GM21526 (cell line): ENCODE data around the gene KCNJ12.
"Not testable (repeated sequence)": the region's sequence is repeated elsewhere in the genome, so short reads cannot be mapped to it uniquely, and the experiment has no call there.

Experiments used
- ATAC-seq: cut with Tn5 transposase; IDR thresholded peaks from one replicate; pipeline ENCODE4 v1.9.1; 2021; ENCODE audit warnings: moderate library complexity; ENCODE audit not compliant: unreplicated experiment, low FRiP score

KCNJ12 gene

DNA sequence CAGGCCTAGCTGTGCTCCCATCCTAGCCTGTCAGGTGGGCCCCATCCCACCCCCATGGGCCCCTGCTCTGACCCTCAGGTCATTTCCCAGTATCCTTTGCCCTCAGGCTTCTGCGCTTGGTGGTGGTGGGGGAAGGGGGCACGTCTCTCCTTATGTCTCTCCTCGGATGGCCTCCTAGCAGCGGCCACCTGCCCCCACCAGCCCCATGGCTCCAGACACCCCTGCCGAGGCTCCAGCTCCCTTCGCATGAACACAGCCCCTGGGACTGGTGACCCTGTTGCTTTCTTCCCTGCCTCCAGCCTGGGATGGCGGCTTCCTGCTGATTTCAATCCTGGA lies 27.3 kb upstream of the KCNJ12 start:
- ATAC-seq: not testable (repeated sequence)

DNA sequence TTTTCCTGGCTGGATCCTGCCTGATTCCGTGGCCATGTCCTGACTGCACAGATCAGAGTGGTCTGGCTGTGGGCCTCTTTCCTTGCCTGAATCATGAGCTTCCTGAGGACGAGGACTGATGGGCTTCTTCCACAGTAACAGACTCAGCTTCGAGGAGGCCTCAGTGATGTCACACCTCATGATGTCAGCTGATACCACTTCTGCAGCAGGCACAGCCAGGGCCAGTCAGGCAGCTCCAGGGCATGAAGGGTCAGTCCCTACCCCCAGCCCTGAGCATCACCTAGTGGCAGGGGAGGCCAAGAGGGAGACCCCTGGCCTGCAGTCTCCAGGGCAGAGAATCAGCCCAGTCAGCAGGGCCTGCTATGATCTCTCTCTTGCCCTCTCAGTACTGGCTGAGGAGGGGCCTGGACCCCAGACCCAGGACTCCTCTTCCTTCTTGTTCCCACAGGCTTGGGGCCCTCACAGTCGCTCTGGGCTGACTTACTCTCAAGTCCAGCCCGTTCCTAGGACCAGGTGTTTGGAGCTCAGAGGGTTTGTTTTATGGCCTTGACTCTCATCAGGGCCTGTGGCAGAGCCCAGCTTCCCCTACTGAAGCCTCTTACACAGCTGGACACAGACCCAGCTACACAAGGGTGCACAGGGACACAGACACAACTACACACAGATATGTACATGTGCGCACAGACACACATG lies 26.7 kb upstream of the KCNJ12 start:
- ATAC-seq: not testable (repeated sequence)

GRCh38 chr17:21350495-21350894 lies 25.7 kb upstream of the KCNJ12 start:
- not testable (repeated sequence) for ATAC-seq

DNA sequence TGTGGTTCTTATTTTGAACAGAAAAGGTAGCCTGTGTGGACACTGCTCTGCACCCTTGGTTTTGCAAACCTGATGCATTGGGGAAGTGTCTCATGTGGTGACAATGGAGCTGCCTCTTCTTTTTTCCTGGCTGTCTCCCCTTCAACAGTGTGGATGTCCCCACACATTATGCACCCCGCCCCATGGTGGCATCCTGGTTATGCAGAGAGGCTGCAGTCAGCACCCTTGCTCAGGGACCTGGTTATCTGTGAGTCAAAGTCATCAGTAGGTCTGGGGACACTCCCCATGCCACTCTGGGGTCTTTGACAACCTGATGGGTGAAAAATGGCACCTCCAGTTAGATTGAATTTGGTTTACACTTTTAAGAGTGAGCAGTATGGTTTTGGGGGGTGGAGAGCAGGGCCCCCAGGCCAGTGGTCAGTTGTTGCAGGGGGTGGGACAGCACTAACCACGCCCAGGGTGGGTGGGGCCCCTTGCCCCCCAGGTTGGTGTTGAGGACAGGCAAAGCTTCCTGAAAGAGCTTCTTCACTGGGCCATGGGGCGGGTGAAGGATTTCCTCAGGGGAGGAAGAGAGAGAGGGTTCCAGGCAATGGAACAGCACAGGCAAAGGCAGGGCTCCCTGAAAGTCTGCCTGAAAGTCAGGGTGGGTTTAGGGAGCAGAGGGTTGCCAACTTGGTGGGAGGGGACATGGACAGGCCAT lies 24.6 kb upstream of the KCNJ12 start:
- no peak for ATAC-seq

DNA sequence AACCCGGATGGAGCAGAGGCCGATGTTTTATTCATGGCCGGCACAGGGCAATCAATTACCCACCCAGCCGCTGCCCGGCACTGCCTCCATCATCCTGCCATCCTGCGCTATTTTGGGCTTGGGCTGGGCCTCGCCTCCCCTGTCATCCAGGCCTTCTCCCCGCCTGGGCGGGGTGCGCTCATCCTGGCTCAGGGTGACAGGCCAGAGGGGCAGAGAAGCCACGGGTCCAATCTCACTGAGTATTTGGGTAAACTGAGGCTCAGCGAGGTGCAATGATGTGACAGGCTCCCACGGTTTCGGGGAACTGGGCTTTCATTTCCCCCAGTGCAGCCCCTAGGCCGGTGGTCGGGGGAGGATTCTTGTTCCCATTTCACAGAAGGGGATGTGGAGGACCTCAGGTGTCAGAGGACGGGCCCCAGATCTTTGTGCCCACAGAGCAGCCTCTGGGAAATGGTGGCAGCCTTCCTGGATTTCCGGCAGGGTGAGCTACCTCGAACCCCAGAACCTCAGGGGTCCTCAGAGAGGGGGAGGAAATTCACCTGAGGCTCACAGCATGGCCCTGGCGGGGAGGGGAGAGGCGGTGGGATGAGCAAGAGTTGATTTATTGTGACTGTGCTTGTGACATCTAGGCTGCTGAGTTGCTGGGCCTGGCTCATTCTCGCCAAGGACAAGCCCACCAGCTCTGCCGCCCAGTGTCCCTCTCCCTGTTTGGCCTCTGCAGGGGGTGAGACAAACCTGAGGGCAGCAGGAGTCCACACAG lies 23.8 kb upstream of the KCNJ12 start:
- ATAC-seq: no peak

DNA sequence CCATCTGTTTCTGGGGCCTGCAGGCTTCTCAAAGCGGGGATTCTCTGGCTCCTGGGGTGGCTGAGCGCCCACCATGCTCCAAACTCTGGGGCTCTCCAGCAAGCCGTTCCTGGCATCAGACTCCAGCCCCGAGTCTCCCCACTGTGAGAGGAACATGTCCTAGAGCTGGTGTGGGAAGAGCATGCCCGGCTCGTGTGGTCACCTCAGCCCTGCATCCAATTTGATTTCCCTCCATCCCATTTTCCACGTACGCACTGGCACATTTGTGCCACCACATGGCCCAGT lies 23.2 kb upstream of the KCNJ12 start:
- ATAC-seq: no peak

DNA sequence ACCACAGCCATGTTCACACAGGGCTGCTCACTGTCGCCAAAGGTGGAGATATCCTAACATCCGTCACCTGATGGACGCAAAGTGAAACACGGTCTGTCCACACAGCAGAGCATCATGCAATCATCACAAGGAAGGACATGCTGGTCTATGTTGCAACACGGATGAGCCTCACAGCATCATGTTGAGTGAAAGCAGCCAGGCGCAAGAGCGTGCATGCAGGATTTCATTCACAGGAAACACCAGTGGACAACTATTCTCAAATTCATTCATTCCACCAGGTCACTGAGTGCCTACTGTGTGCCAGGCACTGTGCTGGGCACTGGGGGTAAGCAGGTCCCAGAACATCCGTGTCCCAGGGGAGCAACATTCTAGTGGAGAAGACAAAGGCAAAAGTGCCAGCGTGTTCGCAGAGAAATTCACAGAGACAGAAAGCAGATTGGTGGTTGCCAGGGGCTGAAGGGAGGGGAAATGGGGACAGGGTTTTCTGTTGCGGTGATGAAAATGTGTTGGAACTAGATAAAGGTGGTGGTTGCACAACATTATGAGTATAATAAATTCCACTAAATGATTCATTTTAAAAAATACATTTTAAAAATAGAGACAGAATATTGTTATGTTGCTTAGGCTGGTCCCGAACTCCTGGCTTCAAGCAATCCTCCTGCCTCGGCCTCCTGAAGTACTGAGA lies 22.7 kb upstream of the KCNJ12 start:
- ATAC-seq: no peak

GRCh38 chr17:21354796-21355385 lies 21.3 kb upstream of the KCNJ12 start:
- ATAC-seq: no peak

- ATAC-seq: no peak
These were observed 20.6 kb upstream of the KCNJ12 start for GRCh38 chr17:21355586-21355985.

- no peak for ATAC-seq
These were observed 19.5 kb upstream of the KCNJ12 start for GRCh38 chr17:21356537-21357127.

DNA sequence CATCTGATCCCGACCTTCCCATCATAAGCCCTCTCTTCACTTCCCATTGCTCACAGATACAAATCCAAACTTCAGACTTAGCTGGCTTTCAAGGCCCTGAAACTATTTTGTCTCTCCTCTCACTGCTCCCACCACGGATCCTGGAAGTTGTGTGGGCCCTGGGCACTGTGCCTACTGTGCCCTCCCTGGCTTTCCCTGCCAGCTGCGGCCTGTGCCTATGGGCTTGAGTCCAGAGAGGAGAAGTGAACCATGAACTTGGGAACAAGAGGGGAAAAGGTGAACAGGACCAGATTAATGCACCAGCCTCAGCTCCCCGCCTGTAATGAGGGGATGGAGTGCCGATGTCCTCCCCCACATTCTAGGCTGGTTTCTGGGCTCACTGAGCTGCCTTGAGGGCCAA lies 18.9 kb upstream of the KCNJ12 start:
- no peak for ATAC-seq

GRCh38 chr17:21357696-21358656 lies 18.2 kb upstream of the KCNJ12 start:
- ATAC-seq: no peak

GRCh38 chr17:21358682-21359482 lies 17.3 kb upstream of the KCNJ12 start:
- no peak for ATAC-seq

DNA sequence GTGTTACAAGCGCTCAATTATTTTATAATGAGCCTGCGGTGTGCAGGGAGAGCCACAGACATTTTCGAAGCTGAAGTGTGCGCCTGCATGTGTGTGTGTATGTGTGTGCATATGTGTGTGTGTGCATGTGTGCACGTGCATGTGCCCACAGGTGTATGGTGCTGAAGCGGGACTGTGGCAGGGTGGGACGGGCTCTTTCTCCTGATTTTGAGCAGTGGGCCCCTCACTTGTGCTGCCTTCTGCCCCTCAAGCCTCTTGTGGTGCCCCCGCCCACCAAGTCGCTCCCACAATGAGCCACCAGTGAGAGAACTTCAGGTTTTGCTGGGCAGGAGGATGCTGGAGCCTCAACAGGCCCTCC lies 16.7 kb upstream of the KCNJ12 start:
- ATAC-seq: no peak

DNA sequence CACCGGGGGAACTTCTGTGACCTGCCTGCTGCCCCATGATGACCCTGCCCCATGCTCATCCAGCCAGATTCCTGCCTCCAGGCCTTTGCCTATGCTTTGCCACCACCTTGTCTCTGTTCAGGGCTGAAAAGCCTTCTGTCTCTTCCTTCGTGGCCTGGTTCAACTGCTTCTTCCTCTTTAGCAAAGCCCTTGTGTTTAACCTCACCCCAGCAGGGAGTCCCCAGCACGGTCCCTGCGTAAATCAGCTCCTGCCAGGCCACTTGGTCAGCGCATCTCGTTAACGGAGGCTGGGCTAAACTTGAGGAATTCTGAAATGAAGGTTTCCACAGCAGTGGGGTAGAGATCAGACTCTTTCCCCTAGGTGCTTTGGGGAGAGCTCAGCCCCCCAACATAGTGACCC lies 16.1 kb upstream of the KCNJ12 start:
- ATAC-seq: no peak

DNA sequence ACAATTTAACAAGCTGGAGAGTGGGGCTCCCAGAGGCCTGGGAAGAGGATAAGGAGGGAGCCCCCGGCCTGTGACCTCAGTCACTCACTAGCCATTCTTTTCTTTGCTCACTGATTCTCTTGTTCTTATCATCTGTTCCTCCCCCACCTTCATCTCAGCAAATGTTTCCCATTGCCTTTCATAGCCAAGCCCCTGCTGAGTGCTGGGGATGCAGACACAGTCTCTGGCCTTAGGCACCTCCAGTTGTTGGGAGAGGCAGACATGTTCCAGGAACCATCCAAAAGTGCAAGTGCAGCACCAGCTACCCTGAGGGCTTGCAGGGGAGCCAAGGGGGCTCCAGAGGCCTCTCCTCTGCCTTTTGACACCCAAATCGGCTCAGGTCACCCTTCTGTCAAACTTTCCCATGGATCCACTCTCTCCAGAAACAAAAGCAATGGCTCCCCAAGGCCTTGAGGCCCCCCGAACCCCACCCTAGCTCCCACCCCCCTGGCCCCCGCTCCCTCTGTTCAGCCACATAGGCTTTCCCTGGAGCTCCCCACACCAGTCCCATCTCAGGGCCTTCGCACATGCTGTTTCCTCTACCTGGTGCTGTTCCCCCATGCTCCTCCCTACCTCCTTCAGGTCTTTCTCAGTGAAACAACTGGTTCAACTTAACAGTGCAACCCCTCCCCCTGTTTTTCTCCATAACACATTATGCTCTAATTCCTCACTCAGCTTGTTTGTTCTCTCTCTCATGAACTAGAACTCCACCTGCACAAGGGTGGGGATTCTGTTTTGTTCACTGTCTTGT lies 14.9 kb upstream of the KCNJ12 start:
- ATAC-seq: no peak

- no peak for ATAC-seq
These were observed 13.7 kb upstream of the KCNJ12 start for GRCh38 chr17:21362331-21362931.
